H4 (cell line): ENCODE results near the gene ZNF827. TPM values are rescaled to one million over a fixed set of nuclear protein-coding genes. Genes with fewer than 3 reads are reported as not detected.
"Not testable (repeated sequence)": the region's sequence is repeated elsewhere in the genome, so short reads cannot be mapped to it uniquely, and the experiment has no call there.

Experiments
- DNase-seq: peaks from one replicate; pipeline ENCODE4 v3.0.0-alpha.2; 2015; ENCODE audit warnings: low spot score
- total RNA-seq: library from RNA; depleted of rRNA; stranded (reverse); fragments of >200 nt; shearing (Covaris generic); gene quantifications from 2 replicates; pipeline ENCODE4 v1.2.3, GENCODE V29; 2014

Gene ZNF827
- total RNA-seq, 1 experiment from 2014 or later: 5.2 TPM

DNA sequence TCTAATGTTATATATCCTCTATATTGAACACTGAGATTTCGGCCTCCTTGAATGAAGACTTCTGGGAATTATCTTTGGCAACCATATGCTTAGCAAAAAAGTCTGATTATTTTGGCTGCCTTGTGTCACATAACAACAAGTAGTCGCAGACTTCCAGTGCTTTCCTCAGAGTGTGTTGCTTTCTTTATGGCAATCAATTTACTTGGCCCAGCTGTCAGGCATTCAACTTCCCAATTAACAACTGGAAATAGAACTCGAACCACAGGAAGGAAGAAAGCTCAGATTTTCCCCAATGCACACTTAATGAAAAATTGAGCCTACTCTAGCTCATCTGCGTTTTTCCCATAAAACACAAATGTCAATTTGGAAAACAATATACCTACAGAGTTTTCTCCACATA, 71.6 kb downstream of the ZNF827 start:
- no peak for DNase-seq

DNA sequence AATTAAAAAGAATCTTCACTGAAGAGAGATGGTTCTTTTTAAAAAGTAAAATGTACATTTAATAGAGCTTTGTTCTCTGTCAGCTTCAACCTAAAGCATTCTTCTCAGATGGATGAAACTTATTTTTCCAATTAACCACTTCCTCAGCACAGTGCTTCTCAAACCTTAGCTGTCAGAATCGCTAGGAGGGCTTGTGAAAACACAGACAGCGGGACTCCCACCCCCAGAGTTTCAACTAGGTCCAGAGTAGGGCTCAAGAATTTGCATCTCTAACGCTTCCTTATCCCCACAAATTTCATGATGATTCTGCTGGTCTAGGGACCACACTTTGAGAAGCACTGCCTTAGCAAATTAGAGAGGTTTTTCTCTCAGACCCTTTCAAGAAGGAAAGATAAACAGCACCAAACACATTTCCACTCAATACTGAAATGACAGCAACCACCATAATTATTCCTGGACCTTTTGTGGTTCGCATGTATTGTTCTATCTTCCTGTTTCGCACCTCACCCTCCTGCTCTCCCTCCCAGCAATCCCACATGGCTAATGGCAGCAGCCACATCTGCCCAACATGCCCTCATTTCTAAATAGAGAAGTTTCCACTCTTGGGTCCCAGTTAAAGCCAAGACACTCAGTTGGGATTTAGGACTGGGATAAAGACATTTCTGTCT, 73.2 kb downstream of the ZNF827 start:
- no peak for DNase-seq

DNA sequence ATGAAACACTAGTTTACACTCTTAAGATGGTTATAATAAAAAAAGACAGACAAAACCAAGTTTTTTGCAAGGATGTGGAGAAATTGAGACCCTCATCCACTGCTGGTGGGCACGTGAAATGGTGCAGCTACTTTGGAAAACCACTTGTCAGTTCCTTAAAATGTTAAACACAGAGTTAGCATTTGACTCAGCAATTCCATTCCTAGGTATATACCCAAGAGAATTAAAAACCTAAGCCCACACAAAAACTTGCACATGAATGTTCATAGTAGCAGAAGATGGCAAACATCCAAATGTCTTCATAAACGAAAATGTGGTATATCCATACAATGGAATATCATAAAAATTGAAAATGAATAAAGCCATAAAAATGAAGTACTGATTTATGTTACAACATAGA, 75.4 kb downstream of the ZNF827 start:
- no peak for DNase-seq

DNA sequence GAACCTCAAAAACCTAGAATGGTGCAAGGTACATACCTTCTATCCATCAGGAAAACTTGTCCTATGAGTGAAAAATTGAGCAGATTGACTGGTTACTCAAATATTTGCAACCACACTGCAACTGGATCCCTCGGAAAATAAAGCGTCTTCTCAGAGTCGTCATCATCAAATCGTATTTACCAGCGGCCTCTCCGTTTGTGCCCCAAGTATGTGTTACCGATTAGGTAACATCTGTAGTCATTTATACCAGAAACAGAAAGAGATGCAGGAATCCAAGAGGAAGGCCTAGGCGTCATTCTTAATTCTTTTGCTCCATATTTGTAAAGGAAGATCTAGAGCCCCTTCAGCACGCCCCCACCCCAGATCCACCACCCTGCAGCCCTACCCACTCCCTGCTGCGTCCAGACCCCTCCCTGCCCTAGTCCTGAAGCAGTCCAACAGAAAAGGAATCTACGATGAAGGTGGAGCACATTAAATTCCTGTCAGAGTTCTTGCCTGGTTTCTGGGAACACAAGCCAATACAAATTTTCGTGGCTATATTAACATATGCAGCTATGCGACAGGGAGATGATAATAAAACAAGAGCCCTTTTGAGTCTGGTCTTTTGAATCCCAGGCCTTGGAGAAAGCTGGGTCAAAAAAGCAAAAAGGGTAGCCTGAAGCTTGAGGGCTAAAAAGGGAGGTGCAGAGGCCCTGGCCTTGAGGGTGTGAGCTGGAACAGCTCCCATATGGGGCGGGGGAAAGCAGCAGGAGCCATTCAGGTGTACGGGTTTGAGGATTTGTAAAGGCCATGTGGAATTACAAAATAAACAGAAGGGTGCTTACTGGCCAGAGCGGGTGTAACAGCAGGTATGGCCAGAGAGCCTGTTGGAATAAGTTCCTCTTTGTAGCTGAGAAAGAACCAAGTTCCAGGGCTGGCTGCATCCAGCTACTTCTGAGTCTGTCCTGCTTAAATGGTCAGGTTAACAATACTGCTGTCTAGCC, 77.0 kb downstream of the ZNF827 start:
- DNase-seq: no peak

- DNase-seq: no peak
Observed at GRCh38 chr4:145860897-145861296, 77.7 kb downstream of the ZNF827 start.

DNA sequence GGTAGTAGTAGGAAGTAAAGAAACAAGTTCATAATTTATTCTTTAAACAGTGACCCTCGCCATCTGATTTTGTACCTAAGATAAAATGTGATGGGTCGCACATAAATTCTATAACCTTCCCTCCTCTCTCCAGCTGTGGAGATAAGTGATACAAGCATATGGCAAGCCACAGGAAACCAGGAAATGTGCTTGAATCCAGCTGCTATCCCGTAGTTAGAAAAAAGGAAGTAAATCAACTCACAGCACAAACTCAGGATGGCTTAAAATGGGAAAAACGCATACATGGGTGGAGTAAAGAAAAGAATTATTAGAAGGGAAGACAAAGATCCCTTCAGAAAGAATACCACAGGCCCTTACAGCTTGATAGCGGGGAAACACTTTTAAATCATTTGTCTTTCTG, 78.2 kb downstream of the ZNF827 start:
- no peak for DNase-seq

DNA sequence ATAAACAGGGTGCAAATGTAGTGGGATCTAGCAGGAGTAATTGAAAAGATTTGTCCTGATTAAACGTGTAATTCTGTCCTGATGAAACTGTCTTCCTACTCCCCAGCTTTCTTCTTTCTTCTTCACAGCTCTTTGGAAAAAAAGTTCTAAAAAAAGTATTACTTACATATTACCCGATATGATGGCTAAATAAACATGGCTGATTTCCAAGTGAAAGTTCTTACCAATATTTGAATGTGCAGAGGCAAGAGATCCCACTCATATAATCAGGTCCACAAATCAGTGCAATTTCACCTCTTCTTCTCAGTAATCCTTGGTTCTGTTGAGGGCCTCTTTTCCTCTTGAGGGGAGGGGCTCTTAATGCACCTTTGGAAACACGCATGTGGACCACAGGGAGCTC, 78.7 kb downstream of the ZNF827 start:
- DNase-seq: no peak

- DNase-seq: no peak
Observed at GRCh38 chr4:145859426-145859825, 79.2 kb downstream of the ZNF827 start.

DNA sequence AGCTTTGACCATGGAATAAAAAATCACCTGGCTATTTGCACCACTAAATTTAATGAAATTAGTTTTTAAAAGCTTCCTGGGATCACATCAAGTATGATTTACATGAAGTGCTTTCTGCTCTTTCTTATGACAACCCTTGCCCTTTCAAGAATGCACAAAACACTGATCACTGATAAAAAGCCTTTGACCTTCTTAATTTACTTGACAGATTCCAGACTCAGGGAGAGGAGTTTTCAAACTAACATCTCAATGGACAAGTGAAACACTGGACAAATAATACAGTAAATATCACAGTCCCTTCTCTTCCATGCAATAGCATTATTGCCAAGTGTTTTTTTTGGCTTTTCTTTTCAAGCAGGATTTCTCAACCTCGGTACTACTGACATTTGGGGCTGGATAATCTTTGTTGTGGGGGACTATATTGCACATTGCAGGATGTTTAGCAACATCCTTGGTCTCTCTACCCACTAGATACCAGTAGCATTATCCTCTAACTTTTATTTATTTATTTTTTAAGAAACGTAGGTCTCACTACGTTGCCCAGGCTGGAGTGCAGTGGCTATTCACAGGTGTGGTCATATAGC, 86.3 kb downstream of the ZNF827 start:
- no peak for DNase-seq

DNA sequence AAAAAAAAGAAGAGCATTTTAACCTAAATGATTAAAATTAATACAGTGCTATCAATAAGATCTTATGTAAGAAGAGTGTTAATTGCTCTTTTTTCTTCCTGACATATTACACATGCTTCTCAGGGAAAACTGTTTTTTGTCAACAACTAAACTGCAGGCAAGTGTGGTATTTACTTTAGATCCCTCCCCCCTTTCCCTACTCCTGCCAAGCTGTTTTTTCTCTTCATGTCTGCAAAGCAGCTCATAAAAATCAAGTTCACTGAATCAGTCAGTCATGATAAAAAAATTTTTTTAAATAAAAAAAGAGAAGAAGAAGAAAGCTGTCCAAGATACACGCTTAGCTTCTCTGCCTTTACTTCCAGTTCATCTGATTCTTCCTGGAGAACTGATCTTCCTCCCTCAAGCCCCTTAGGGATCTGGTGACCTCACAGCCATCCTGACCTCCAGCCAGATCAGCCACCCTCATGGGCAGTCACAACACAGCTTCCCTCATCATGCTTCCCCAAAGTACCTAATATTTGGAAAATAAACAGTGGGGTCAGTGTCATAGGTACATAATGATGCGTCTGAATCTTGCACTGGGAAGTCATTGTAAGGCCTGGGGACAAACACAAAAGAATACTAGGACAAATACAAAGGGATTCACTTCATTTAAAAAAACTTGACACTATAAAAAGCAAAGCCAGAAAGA, 87.0 kb downstream of the ZNF827 start:
- DNase-seq: no peak

- DNase-seq: no peak
Observed at GRCh38 chr4:145847764-145848163, 90.9 kb downstream of the ZNF827 start.

GRCh38 chr4:145845118-145845517, 93.5 kb downstream of the ZNF827 start:
- DNase-seq: no peak

GRCh38 chr4:145843639-145844038, 95.0 kb downstream of the ZNF827 start:
- no peak for DNase-seq

DNA sequence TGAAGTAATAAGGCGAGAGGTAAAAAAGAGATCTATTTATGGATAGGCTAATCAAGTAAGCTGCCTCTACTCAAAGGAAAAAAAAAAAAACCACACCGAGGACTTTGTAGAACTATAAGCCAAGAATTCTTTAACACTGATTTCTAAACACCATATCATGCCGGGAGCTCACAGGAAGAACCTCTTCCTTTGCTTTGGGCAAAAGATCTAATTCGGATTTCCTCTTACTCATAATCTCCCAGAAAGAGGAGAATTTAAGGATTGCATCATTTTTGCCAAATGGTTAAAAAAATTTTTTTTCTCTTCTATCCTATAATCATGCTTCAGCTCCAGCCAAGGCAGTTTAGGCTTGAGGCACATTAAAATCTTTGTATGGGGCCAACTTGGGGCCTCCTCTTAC, 95.5 kb downstream of the ZNF827 start:
- no peak for DNase-seq

DNA sequence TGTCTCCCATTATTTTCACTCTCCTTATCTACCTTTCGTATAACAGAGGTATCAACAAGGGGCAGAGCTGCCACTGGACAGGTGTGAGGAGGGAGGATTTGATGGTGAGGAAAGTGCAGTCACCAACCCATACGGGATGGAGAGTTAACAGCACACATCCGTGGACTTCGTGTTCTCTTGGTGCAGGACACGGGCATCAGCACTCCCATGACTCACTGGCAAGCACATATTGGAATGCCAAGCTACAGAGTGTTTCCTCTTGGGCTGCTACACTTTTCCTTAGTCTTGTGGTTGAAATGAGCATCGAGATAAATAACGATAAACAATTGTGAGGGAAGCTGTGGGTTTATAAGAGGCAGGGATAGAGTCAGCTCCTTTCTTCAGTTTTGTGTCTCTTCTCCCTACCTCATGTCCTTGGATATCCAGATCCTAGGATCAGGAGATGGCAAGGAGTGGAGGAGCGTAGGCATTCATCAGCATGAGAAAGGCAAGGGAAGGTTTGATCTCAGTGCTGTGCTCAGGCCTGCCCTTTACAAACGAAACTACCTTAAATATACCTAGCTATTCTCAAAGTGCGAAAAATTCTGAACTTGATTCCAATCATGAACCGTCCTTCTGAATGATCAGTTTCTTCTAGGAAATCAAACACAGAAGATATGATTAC, 96.3 kb downstream of the ZNF827 start:
- DNase-seq: peak; percentile 30

DNA sequence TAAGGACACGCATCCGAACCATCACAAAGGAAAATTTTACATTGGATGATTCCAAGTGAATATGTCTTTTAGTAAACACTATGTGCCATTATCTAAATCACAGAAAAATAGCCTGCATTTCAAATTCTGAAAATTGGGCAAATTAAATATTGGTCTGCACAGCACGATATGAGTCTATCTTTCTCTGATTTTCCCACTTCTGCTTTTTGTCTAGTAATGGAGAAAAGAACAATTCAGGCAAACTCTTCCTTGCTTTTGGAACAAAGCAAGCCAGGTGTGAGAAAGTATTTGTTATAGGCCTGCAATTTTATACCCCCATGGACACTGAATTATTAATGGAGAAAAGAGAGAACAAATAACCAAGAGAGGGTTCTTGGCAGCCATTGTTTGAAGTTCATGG, 97.8 kb downstream of the ZNF827 start:
- no peak for DNase-seq

GRCh38 chr4:145840162-145840768, 98.4 kb downstream of the ZNF827 start:
- peak; percentile 70 for DNase-seq

DNA sequence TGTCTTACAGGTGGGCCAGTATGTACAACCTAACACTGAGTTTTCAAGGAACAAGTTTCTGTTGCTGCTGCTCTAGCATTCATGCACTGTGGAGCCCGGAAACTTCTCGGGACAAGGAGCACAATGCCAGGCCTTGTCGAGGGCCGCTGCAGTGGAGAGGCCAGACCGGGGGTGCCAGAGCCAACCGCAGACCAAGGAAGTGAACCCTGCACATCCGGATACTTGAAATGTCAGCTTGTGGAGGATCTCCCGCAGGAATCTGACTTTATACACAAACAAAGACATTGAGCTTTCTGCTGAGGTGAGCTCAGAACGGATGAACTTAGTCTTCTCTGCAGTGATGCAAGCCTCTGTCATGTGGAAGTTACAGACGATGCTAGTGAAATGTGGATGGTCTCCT, 99.5 kb downstream of the ZNF827 start:
- DNase-seq: peak; percentile 74

DNA sequence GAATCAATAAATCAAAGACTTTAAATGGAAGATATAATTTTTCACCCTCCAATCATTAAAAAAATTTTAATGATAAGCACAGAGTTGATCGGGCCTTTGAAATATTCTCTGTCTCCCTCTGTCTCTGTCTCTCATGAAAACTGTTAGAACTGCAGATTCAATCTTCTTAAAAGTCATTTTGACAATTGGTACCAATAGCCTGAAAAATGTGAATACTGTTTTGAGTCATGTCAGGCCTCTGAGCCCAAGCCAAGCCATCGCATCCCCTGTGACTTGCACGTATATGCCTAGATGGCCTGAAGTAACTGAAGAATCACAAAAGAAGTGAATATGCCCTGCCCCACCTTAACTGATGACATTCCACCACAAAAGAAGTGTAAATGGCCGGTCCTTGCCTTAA, 106.2 kb downstream of the ZNF827 start:
- DNase-seq: not testable (repeated sequence)

DNA sequence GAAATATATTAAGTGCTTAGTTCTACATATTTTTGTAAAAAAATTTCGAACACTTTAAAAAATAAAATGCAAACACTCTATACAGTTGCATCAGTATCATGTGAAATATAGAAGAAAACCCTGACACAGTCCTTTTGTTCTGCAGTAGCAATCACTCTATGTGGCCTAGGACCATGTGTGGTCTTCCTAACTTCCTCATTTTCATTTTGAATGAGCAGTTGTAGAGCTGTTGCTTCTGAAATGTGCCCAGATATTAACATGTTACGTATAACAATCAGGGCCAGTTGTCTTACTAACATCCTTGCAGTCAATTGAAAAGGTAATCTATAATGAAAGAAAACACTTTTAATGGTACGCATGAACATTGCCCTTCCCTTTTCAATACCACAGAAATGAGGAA, 107.9 kb downstream of the ZNF827 start:
- no peak for DNase-seq
